Heart right ventricle (tissue), 16 donors: Measurements from ENCODE around the gene CEP112. TPM values are rescaled to one million over a fixed set of nuclear protein-coding genes. Genes with fewer than 3 reads are reported as not detected.

ENCODE experiments used
- ATAC-seq, 8 donors: fragments of 200-7000 bp; cut with Tn5 transposase; one replicate each; pipeline ENCODE4 v1.9.1; 2020; ENCODE audit warnings: mild to moderate bottlenecking in 8 of 8, moderate library complexity in 8 of 8, moderate number of reproducible peaks in 1 of 8
- DNase-seq, 2 donors: peaks; one replicate each; pipeline ENCODE4 v3.0.0-alpha.2; 2020
- H3K27ac ChIP-seq, 10 donors: fragments of 200-600 bp; sonication (generic) in 2 of 10; one replicate each; pipeline versions ENCODE4 v1.5.0 to v1.8.0; 2020 to 2022; ENCODE audit warnings: mild to moderate bottlenecking in 3 of 10
- H3K27me3 ChIP-seq, 7 donors: fragments of 200-600 bp; one replicate each; pipeline ENCODE4 v1.8.0; 2021 to 2022; ENCODE audit warnings: mild to moderate bottlenecking in 2 of 7
- H3K36me3 ChIP-seq, 9 donors: fragments of 200-600 bp; sonication (generic) in 1 of 9; one replicate each; pipeline versions ENCODE4 v1.5.0 to v1.8.0; 2020 to 2022; ENCODE audit warnings: mild to moderate bottlenecking in 2 of 9
- H3K4me1 ChIP-seq, 9 donors: fragments of 200-600 bp; sonication (generic) in 1 of 9; one replicate each; pipeline versions ENCODE4 v1.5.0 to v1.8.0; 2020 to 2022; ENCODE audit warnings: mild to moderate bottlenecking in 4 of 9
- H3K4me3 ChIP-seq, 10 donors: fragments of 200-600 bp; sonication (generic) in 2 of 10; one replicate each; pipeline versions ENCODE4 v1.5.0 to v1.8.0; 2020 to 2022; ENCODE audit warnings: mild to moderate bottlenecking in 7 of 10, moderate library complexity in 2 of 10
- H3K9me3 ChIP-seq, 11 donors: fragments of 200-600 bp in 10 of 11; sonication (generic) in 2 of 11; one replicate each; pipeline versions ENCODE4 v1.5.0 to v1.8.0; 2013 to 2022; ENCODE audit warnings: mild to moderate bottlenecking in 2 of 11, control low read depth in 1 of 11, moderate library complexity in 1 of 11
- WGBS, 2 donors: extraction: QIAGEN DNeasy Blood & Tissue Kit; methylation state at CpG; one replicate each; pipeline ENCODE4 v1.1.7; 2013; ENCODE audit warnings: inconsistent platforms in 1 of 2; 5-methylcytosine and 5-hydroxymethylcytosine counted together
- intact Hi-C, 10 donors: fragments of 100-400 bp; cut with DNase I; formaldehyde crosslinking; loops; one replicate each; pipeline versions ENCODE4 v1.11.1 to v1.14.2; 2022
- polyA plus RNA-seq, 2 donors: library from polyadenylated mRNA; stranded (reverse); fragments of 200-250 nt; gene quantifications; one replicate each; pipeline ENCODE4 v1.2.3, GENCODE V29; 2013
- total RNA-seq, 10 donors: library from RNA; stranded (reverse); fragmentation: NEBNext Ultra II Directional in 3 of 10; extraction: Animal tissue kit (Norgen Biotek cat#: 25700) in 3 of 10; gene quantifications; one replicate each; pipeline versions ENCODE4 v1.2.1 to v1.2.4, GENCODE V29; 2021 to 2023
- TF ChIP-seq, protein P1 (sequence below), 9 donors: fragments of 200-600 bp; sonication (generic) in 2 of 9; IDR thresholded peaks; one replicate each; pipeline versions ENCODE4 v1.5.0 to v1.8.0; 2021 to 2022; ENCODE audit warnings: antibody characterized with exemption in 9 of 9, mild to moderate bottlenecking in 5 of 9, moderate library complexity in 1 of 9
- donor health status: Arrhythmogenic right ventricular cardiomyopathy.
- donor health status: ischemic (EF 13 %, LVEDD 7.1; RV severe dilation, severe dysfunction).
- donor health status: healthy with polysubstance abuse.
- donor health status: DM: no; HTN: yes; CAD: no.
- donor health status: DM: no; HTN: no; CAD: no.
- donor health status: ischemic (EF 25% LVEDD 6.9; RV normal size, moderate dysfunction).
- donor health status: ischemic (EF 25% LVEDD 5.7; RV mildly dilated, moderate dysfunction).
- donor health status: healthy.
- donor health status: DM: yes; HTN: yes; CAD: no.
- donor health status: Ischemic cardiomyopathy.
- donor health status: ischemic (EF 35%, LVEDD 5.7; RV mildly dilated, moderate dysfunction).
- donor health status: nonischemic (EF 11% LVEDD 7.7; RV severe dilation, severe dysfunction).
- donor health status: DM: yes; HTN: yes; CAD: no.
- donor health status: PGD.
- donor health status: ischemic (EF 29% LVEDD 5.4; RV normal size, mild dysfunction).
- donor health status: nonischemic (EF 23%, LVEDD 6.1; RV moderate dilation, normal function).

CEP112 gene
- total and polyA plus RNA-seq, 12 donors = 6.7 to 30.0 (median 16.3) TPM

DNA sequence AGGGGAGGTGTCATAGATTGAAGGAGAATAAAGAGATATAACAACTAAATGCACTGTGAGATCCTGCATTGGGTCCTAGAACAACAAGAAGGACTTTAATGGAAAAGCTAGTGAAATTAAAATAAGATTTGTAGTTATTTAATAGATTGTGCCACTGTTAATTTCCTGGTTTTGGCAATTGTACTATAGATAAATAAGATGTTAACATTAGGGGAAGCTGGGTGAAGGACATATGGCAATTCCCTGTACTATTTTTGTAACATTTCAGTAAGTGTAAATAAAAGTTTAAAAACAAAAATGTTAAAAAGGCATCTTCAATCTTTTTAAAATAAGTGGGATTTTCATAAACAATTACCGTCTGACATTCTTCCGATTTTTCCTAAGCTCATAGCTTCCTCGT lies 372.1 kb downstream of the CEP112 start:
- ATAC-seq (no peak), DNase-seq (no peak)
- H3K9me3 ChIP-seq = peaks cover 0 to 2% (median 0%) of the 10 kb centered on the region in 11 donors
- H3K4me3 ChIP-seq = no peak overlapping the region
- H3K27ac ChIP-seq = no peak overlapping the region
- peaks cover 0 to 3% (median 0%) of the 10 kb centered on the region in 9 donors for H3K36me3 ChIP-seq
- WGBS, 2 donors = 34 to 56% methylated on average over 3 of the region's 3 CpGs
- intact Hi-C loops = no loop called here
- no peaks in the 10 kb centered on the region for H3K27me3 ChIP-seq
- H3K4me1 ChIP-seq = peaks cover 0 to 5% (median 0%) of the 10 kb centered on the region in 9 donors
- TF ChIP-seq, protein P1, sequence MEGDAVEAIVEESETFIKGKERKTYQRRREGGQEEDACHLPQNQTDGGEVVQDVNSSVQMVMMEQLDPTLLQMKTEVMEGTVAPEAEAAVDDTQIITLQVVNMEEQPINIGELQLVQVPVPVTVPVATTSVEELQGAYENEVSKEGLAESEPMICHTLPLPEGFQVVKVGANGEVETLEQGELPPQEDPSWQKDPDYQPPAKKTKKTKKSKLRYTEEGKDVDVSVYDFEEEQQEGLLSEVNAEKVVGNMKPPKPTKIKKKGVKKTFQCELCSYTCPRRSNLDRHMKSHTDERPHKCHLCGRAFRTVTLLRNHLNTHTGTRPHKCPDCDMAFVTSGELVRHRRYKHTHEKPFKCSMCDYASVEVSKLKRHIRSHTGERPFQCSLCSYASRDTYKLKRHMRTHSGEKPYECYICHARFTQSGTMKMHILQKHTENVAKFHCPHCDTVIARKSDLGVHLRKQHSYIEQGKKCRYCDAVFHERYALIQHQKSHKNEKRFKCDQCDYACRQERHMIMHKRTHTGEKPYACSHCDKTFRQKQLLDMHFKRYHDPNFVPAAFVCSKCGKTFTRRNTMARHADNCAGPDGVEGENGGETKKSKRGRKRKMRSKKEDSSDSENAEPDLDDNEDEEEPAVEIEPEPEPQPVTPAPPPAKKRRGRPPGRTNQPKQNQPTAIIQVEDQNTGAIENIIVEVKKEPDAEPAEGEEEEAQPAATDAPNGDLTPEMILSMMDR (IDR thresholded peaks at IDR 0.05) = no peak

GRCh38 chr17:65817951-65818350 lies 374.0 kb downstream of the CEP112 start:
- Histone ChIP-seq H3K36me3 (no peaks in the 10 kb centered on the region), H3K27me3 (no peaks in the 10 kb centered on the region), H3K4me3 (no peak overlapping the region), H3K9me3 (peaks cover 0 to 2% (median 0%) of the 10 kb centered on the region in 11 donors), H3K27ac (no peak overlapping the region), H3K4me1 (peaks cover 0 to 5% (median 0%) of the 10 kb centered on the region in 9 donors)
- 89 to 91% methylated on average over 4 of the region's 4 CpGs for WGBS, 2 donors
- TF ChIP-seq, protein P1 (IDR thresholded peaks at IDR 0.05) = no peak
- no peak for DNase-seq
- ATAC-seq = no peak
- intact Hi-C loops = no loop called here

DNA sequence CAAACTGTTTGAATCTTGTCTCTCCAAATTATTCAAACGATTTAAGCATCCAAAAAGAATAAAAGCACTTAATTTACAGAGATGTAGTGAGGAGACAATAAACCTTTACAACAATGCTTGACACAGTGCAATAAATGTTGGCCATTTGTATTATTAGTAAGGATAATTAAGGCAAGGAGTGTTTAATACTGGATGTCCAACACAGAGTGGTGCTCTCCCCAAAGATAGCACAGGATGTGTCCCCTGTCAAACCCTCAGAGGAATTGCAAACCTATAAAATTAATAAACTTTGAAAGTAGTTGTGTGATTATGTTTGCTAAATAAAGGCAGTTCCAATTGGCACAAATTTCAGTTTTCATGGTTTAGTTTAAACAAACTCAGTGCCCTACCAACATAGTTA lies 377.5 kb downstream of the CEP112 start:
- TF ChIP-seq, protein P1 (IDR thresholded peaks at IDR 0.05) = no peak
- WGBS, 2 donors = 96 to 98% methylated on average over 1 of the region's 1 CpG

DNA sequence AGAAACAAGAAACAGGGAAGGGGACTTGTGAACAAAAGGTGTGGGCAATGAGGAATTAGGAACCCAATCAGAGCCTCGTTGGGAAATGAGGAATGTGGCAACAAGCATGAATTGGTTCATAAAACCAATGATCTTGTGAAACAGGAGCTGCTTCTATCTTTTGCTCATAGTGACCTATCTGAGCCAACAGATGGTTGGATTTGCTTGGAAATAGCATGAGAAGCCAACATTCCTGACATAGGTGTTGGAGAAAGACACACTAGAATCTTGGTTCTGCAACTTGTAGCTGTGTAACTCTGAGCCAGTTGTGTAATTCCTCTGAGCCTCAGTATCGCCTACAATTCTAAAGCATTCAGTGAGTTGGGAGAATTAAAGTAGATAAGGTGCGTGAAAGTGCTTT lies 378.6 kb downstream of the CEP112 start:
- TF ChIP-seq, protein P1 (IDR thresholded peaks at IDR 0.05) = no peak
- no peak for DNase-seq
- Histone ChIP-seq H3K36me3 (no peaks in the 10 kb centered on the region), H3K4me3 (no peak overlapping the region), H3K9me3 (peaks cover 0 to 14% (median 7%) of the 10 kb centered on the region in 11 donors), H3K27me3 (no peaks in the 10 kb centered on the region), H3K27ac (no peak overlapping the region), H3K4me1 (no peaks in the 10 kb centered on the region)
- no peak for ATAC-seq
- intact Hi-C loops = no loop called here
- WGBS, 2 donors = 84 to 87% methylated on average over 3 of the region's 3 CpGs

More for the DNA sequence above, 377.5 kb downstream of the CEP112 start:
- H3K9me3 ChIP-seq = peaks cover 0 to 3% (median 0%) of the 10 kb centered on the region in 11 donors
- intact Hi-C loops = no loop called here
- no peak for DNase-seq
- H3K4me3 ChIP-seq = no peak overlapping the region
- H3K4me1 ChIP-seq = no peaks in the 10 kb centered on the region
- no peak for ATAC-seq
- H3K27ac ChIP-seq = no peak overlapping the region
- H3K36me3 ChIP-seq = no peaks in the 10 kb centered on the region
- H3K27me3 ChIP-seq = no peaks in the 10 kb centered on the region
